Endothelial cell (in vitro differentiated cells): Measurements from ENCODE around the gene NUMA1. TPM values are rescaled to one million over a fixed set of nuclear protein-coding genes. Genes with fewer than 3 reads are reported as not detected.
A peak's percentile ranks its signal among the peaks of the same experiment; 100 is the strongest.

Experiments used
- DNase-seq: peaks from one replicate; pipeline ENCODE4 v3.0.0; 2021; ENCODE audit warnings: low spot score
- H3K27ac Mint-ChIP-seq: one replicate; pipeline ENCODE4 v1.8.0; 2021; ENCODE audit warnings: mixed read lengths, inconsistent platforms; ENCODE audit not compliant: unreplicated experiment
- H3K27me3 Mint-ChIP-seq: one replicate; pipeline ENCODE4 v1.8.0; 2021; ENCODE audit warnings: mild to moderate bottlenecking, moderate library complexity, mixed read lengths, inconsistent platforms; ENCODE audit not compliant: unreplicated experiment
- H3K36me3 Mint-ChIP-seq: one replicate; pipeline ENCODE4 v1.8.0; 2021; ENCODE audit warnings: mild to moderate bottlenecking, low read depth, mixed read lengths, inconsistent platforms; ENCODE audit not compliant: unreplicated experiment
- H3K4me1 Mint-ChIP-seq: one replicate; pipeline ENCODE4 v1.8.0; 2021; ENCODE audit warnings: mild to moderate bottlenecking, mixed read lengths, inconsistent platforms; ENCODE audit not compliant: unreplicated experiment
- H3K4me3 Mint-ChIP-seq: one replicate; pipeline ENCODE4 v1.8.0; 2021; ENCODE audit warnings: mild to moderate bottlenecking, mixed read lengths, inconsistent platforms; ENCODE audit not compliant: unreplicated experiment
- H3K9me3 Mint-ChIP-seq: one replicate; pipeline ENCODE4 v1.8.0; 2021; ENCODE audit warnings: mixed read lengths, inconsistent platforms; ENCODE audit not compliant: unreplicated experiment
- total RNA-seq: library from RNA; stranded (reverse); fragmentation: NEBNext Ultra II Directional; extraction: Animal tissue kit (Norgen Biotek cat#: 25700); gene quantifications from one replicate; pipeline ENCODE4 v1.2.1, GENCODE V29; 2021; ENCODE audit not compliant: unreplicated experiment
- TF ChIP-seq, protein P1 (sequence below): fragments of 200-600 bp; sonication (generic); IDR thresholded peaks from one replicate; pipeline ENCODE4 v1.5.0; 2021; ENCODE audit warnings: antibody characterized with exemption; ENCODE audit not compliant: unreplicated experiment

The NUMA1 gene
- total RNA-seq, 1 donor from 2014 or later, result 173 TPM

DNA sequence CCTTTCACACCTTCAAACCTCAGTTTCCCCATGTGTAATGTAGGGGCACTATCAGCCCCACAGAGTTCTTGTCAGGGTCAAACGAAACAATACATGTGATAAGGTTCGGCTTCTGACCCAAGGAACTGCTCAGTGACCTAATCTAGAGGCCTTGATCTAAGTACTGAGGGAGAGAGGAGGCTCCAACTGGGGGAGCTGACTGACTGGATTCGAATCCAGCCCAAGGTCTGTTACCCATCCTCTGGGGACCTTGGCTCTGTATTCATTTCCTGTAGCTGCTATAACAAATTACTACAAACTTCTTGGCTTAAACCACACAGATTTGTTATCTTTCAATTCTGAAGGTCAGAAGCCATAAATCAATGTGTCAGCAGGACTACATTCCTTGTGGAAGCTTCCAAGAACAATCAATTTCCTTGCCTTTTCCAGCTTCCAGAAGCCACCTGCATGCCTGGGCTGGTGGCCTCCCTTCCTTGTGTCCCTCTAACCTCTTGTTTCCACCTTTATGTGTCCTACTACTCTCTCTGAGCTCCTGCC lies 42.8 kb upstream of the NUMA1 start:
- TF ChIP-seq, protein P1, sequence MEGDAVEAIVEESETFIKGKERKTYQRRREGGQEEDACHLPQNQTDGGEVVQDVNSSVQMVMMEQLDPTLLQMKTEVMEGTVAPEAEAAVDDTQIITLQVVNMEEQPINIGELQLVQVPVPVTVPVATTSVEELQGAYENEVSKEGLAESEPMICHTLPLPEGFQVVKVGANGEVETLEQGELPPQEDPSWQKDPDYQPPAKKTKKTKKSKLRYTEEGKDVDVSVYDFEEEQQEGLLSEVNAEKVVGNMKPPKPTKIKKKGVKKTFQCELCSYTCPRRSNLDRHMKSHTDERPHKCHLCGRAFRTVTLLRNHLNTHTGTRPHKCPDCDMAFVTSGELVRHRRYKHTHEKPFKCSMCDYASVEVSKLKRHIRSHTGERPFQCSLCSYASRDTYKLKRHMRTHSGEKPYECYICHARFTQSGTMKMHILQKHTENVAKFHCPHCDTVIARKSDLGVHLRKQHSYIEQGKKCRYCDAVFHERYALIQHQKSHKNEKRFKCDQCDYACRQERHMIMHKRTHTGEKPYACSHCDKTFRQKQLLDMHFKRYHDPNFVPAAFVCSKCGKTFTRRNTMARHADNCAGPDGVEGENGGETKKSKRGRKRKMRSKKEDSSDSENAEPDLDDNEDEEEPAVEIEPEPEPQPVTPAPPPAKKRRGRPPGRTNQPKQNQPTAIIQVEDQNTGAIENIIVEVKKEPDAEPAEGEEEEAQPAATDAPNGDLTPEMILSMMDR, result no peak
- Mint-ChIP-seq H3K4me1 (no peaks in the 10 kb centered on the region), H3K27me3 (peaks cover 2% of the 10 kb centered on the region), H3K27ac (no peak overlapping the region), H3K9me3 (peaks cover 7% of the 10 kb centered on the region), H3K36me3 (peaks cover 7% of the 10 kb centered on the region), H3K4me3 (no peak overlapping the region)
- no peak for DNase-seq

DNA sequence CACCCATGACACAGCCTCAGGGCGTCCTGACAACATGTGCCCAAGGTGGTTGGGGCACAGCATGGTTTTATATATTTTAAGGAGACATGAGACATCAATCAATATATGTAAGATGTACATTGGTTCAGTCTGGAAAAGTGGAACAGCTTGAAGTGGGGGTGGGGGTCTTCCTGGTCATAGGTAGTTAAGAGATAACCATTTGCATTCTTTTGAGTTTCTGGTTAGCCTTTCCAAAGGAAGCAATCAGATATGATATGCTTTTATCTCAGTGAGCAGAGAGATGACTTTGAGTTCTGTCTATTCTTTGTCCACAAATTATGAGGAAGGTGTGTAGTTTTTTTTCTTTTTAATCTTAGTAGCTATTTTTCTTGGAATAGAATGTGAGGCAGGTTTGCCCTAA lies 42.3 kb upstream of the NUMA1 start:
- TF ChIP-seq, protein P1, result no peak
- no peak overlapping the region for H3K27ac Mint-ChIP-seq
- peaks cover 7% of the 10 kb centered on the region for H3K36me3 Mint-ChIP-seq
- DNase-seq, result no peak
- H3K4me1 Mint-ChIP-seq, result no peaks in the 10 kb centered on the region
- peaks cover 2% of the 10 kb centered on the region for H3K27me3 Mint-ChIP-seq
- no peak overlapping the region for H3K4me3 Mint-ChIP-seq
- peaks cover 7% of the 10 kb centered on the region for H3K9me3 Mint-ChIP-seq

DNA sequence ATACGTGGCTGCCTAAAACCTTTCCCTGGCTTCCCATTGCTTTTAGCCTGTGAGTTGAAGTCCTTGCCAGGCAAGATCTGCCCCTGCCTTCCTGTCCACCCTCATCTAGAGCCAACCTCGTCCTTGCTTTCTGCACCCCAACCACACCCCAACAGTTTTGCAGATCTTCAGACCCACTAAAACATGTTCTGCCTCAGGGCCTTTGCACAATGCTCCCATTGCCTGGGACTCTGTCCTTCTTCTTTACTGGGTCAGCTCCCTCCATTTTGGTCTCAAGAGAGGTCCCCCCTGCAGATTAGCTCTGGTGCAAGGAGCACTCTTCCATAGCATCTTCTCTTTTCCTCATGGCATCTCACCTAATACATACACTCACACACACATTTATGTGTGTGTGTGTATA lies 40.6 kb upstream of the NUMA1 start:
- Mint-ChIP-seq H3K4me3 (no peak overlapping the region), H3K27me3 (peaks cover 2% of the 10 kb centered on the region), H3K27ac (no peak overlapping the region), H3K9me3 (peaks cover 7% of the 10 kb centered on the region), H3K36me3 (peaks cover 7% of the 10 kb centered on the region), H3K4me1 (no peaks in the 10 kb centered on the region)
- no peak for DNase-seq
- TF ChIP-seq, protein P1, result no peak

DNA sequence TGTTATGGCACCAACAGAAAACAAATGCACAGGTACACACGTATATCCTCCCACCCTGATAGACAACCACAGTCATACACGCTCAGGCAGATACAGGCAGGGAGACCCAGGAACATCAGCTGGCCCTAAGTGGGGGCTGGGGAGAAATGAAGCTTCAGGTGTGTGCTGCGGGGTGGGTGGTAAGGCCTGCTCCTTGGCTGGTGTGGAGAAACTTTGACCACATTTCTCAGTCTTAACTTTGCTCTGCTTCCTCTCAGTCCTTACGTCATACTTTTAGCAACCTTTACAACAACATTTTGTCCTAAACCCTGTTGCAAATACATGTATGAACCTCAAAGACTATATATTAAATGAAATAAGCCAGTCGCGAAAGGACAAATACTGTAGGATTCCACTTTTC lies 38.9 kb upstream of the NUMA1 start:
- no peaks in the 10 kb centered on the region for H3K4me1 Mint-ChIP-seq
- no peak overlapping the region for H3K27ac Mint-ChIP-seq
- H3K27me3 Mint-ChIP-seq, result peaks cover 6% of the 10 kb centered on the region
- no peak for DNase-seq
- TF ChIP-seq, protein P1, result no peak
- no peak overlapping the region for H3K4me3 Mint-ChIP-seq
- peaks cover under 1% of the 10 kb centered on the region for H3K36me3 Mint-ChIP-seq
- H3K9me3 Mint-ChIP-seq, result peaks cover under 1% of the 10 kb centered on the region

DNA sequence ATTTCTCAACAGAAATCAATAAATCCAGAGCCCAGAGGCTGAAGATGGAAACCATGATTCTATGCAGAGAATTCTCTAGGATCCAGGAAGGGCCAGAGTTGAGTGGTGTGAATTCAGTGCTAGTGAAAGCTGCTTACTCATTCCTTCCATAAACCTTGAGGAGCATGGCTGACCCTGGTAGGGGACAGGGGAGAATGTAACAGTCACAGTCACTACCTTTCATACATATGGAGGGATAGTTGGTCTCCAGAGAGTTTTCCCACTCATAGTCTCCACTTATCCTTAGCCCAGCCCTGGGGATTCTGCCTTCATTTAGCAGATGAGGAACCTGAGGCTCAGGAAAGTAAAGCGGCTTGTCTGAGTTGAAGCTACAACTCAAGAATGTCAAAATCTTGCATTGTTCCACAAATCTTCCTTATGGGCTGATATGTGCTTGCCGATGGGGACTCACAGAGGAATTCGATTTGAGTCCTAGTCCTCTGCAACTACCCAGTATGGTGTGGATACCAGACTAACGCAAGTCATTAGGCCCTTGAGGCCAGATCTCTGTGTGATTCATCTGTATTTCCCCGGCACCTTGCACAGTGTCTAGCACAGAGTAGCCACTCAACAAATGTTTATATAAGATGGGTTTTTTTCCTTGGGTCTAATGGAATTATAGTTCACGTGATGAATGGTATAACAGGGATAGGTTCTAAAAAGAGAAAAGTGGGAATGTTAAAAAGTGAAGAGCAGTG lies 35.8 kb upstream of the NUMA1 start:
- peaks cover 17% of the 10 kb centered on the region for H3K27me3 Mint-ChIP-seq
- DNase-seq, result no peak
- TF ChIP-seq, protein P1, result no peak
- H3K4me1 Mint-ChIP-seq, result peaks cover 7% of the 10 kb centered on the region
- H3K9me3 Mint-ChIP-seq, result no peaks in the 10 kb centered on the region
- H3K36me3 Mint-ChIP-seq, result peaks cover 4% of the 10 kb centered on the region
- H3K27ac Mint-ChIP-seq, result peak overlapping the region; percentile 7
- peak overlapping the region; percentile 3 for H3K4me3 Mint-ChIP-seq
